Mesenchymal stem cell (in vitro differentiated cells and primary cell): ENCODE measurements around the gene MRPL51.

Experiments
- DNase-seq: peaks from one replicate; pipeline ENCODE4 v3.0.0-alpha.2; 2013
- H2AFZ ChIP-seq: one replicate; pipeline ENCODE4 v1.6.1; 2013; ENCODE audit warnings: low read depth, mild to moderate bottlenecking, control low read depth, inconsistent platforms, low read length, moderate library complexity
- H2AK5ac ChIP-seq: 2 replicates; pipeline ENCODE4 v1.6.1; 2013; ENCODE audit warnings: low read length, moderate library complexity, mild to moderate bottlenecking, inconsistent platforms; ENCODE audit not compliant: severe bottlenecking
- H2BK120ac ChIP-seq: one replicate; pipeline ENCODE4 v1.6.1; 2013; ENCODE audit warnings: low read depth, mild to moderate bottlenecking, inconsistent platforms, low read length, moderate library complexity
- H2BK12ac ChIP-seq, 2 experiments: one replicate each; pipeline ENCODE4 v1.6.1; 2013; ENCODE audit warnings: inconsistent platforms in 2 of 2, low read length in 2 of 2, mild to moderate bottlenecking in 2 of 2, moderate library complexity in 2 of 2, control low read depth in 1 of 2
- H2BK15ac ChIP-seq: one replicate; pipeline ENCODE4 v1.6.1; 2013; ENCODE audit warnings: mild to moderate bottlenecking, low read depth, inconsistent platforms; ENCODE audit not compliant: poor library complexity, severe bottlenecking
- H2BK5ac ChIP-seq: 2 replicates; pipeline ENCODE4 v1.6.1; 2013; ENCODE audit warnings: low read depth, mild to moderate bottlenecking, low read length, control low read depth, inconsistent platforms; ENCODE audit not compliant: poor library complexity, severe bottlenecking
- H3K14ac ChIP-seq, 2 experiments: one replicate each; pipeline ENCODE4 v1.6.1; 2013; ENCODE audit warnings: inconsistent platforms in 2 of 2, low read length in 2 of 2, control low read depth in 1 of 2, mild to moderate bottlenecking in 1 of 2, moderate library complexity in 1 of 2
- H3K18ac ChIP-seq, 2 experiments: one replicate each; pipeline ENCODE4 v1.6.1; 2013; ENCODE audit warnings: inconsistent platforms in 2 of 2, low read length in 2 of 2, control low read depth in 1 of 2, low read depth in 1 of 2, mild to moderate bottlenecking in 1 of 2
- H3K23ac ChIP-seq, 2 experiments: one replicate each; pipeline ENCODE4 v1.6.1; 2013; ENCODE audit warnings: inconsistent platforms in 2 of 2, low read length in 2 of 2, mild to moderate bottlenecking in 2 of 2, moderate library complexity in 2 of 2, control low read depth in 1 of 2
- H3K27ac ChIP-seq: 2 replicates; pipeline ENCODE4 v1.5.1; 2013; ENCODE audit warnings: mild to moderate bottlenecking, moderate library complexity, low read length, control low read depth, inconsistent platforms; ENCODE audit not compliant: poor library complexity, severe bottlenecking
- H3K27me3 ChIP-seq, 2 experiments: 2 replicates each; pipeline versions ENCODE4 v1.6.1 to v1.7.0; 2013; ENCODE audit warnings: low read length in 2 of 2, mild to moderate bottlenecking in 2 of 2, moderate library complexity in 2 of 2, control low read depth in 1 of 2, inconsistent platforms in 1 of 2; ENCODE audit not compliant: control insufficient read depth in 1 of 2, insufficient read depth in 1 of 2
- H3K36me3 ChIP-seq, 2 experiments: 2 replicates each; pipeline versions ENCODE4 v1.6.1 to v1.7.0; 2013; ENCODE audit warnings: low read length in 2 of 2, control low read depth in 1 of 2, inconsistent platforms in 1 of 2, low read depth in 1 of 2, mild to moderate bottlenecking in 1 of 2; ENCODE audit not compliant: insufficient read depth in 2 of 2, control insufficient read depth in 1 of 2
- H3K4ac ChIP-seq, 2 experiments: one replicate each; pipeline ENCODE4 v1.6.1; 2013; ENCODE audit warnings: inconsistent platforms in 2 of 2, low read length in 2 of 2, mild to moderate bottlenecking in 2 of 2, moderate library complexity in 2 of 2, control low read depth in 1 of 2, low read depth in 1 of 2
- H3K4me1 ChIP-seq: 2 replicates; pipeline ENCODE4 v1.6.1; 2013; ENCODE audit warnings: low read depth, low read length, control low read depth; ENCODE audit not compliant: control insufficient read depth, insufficient read depth
- H3K4me2 ChIP-seq: 2 replicates; pipeline ENCODE4 v1.6.1; 2013; ENCODE audit warnings: low read length, mild to moderate bottlenecking, inconsistent platforms; ENCODE audit not compliant: poor library complexity, severe bottlenecking
- H3K4me3 ChIP-seq, 2 experiments: 2 replicates each; pipeline versions ENCODE4 v1.5.1 to v1.7.0; 2013; ENCODE audit warnings: low read length in 2 of 2, mild to moderate bottlenecking in 2 of 2, control low read depth in 1 of 2, low read depth in 1 of 2; ENCODE audit not compliant: insufficient read depth in 1 of 2
- H3K79me1 ChIP-seq: replicated peaks from 2 replicates; pipeline ENCODE4 v1.6.1; 2013; ENCODE audit warnings: mild to moderate bottlenecking, control low read depth, low read length, inconsistent platforms; ENCODE audit not compliant: poor library complexity, severe bottlenecking
- H3K9ac ChIP-seq: 2 replicates; pipeline ENCODE4 v1.7.0; 2013; ENCODE audit warnings: mild to moderate bottlenecking, low read length, moderate library complexity
- H3K9me3 ChIP-seq: 2 replicates; pipeline ENCODE4 v1.7.0; 2013; ENCODE audit warnings: mild to moderate bottlenecking, low read length; ENCODE audit not compliant: control insufficient read depth
- H4K8ac ChIP-seq: one replicate; pipeline ENCODE4 v1.6.1; 2013; ENCODE audit warnings: inconsistent platforms, mild to moderate bottlenecking, low read length, moderate library complexity
- H4K91ac ChIP-seq: one replicate; pipeline ENCODE4 v1.6.1; 2013; ENCODE audit warnings: mild to moderate bottlenecking, low read length, inconsistent platforms
- WGBS: methylation state at CpG from one replicate; pipeline ENCODE4 v1.1.7; 2013; ENCODE audit warnings: mixed read lengths; 5-methylcytosine and 5-hydroxymethylcytosine counted together

The MRPL51 gene

DNA sequence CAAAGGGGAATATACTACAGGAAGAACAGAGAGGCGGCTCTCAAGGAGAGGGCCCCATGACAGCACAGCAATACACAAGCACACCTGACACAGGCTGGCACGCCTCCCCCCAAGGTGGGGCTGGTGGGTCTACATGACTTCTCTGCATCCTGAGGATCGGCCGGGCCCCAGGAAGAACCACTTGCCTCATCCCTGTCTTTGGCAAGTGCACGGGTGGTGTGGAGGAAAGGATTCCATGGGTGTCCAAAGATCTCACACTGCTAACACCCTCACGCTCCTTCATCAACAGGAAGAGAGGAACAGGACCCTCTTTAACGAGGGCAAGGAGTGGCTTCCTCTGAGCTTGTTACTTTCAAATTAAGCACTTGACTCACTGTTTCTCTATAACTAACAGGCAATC is 29.8 kb downstream of the MRPL51 start:
- Histone ChIP-seq H3K14ac (no peak overlapping the region), H3K9me3 (no peaks in the 10 kb centered on the region), H3K36me3 (peaks cover 53 to 80% of the 10 kb centered on the region in 2 experiments), H2BK12ac (no peak overlapping the region), H2BK15ac (no peak overlapping the region), H3K18ac (no peak overlapping the region), H4K8ac (no peak overlapping the region), H3K79me1 (peaks cover 21% of the 10 kb centered on the region), H3K27ac (no peak overlapping the region), H2AK5ac (no peak overlapping the region), H2BK5ac (no peak overlapping the region), H3K4ac (no peak overlapping the region), H3K4me2 (no peak overlapping the region), H3K4me3 (no peak overlapping the region), H2AFZ (no peak overlapping the region), H3K27me3 (no peaks in the 10 kb centered on the region), H3K23ac (no peak overlapping the region), H4K91ac (no peak overlapping the region), H3K9ac (no peak overlapping the region), H3K4me1 (peaks cover 1% of the 10 kb centered on the region), H2BK120ac (no peak overlapping the region)
- 95% methylated on average over 7 of the region's 7 CpGs for WGBS
- DNase-seq, result no peak

DNA sequence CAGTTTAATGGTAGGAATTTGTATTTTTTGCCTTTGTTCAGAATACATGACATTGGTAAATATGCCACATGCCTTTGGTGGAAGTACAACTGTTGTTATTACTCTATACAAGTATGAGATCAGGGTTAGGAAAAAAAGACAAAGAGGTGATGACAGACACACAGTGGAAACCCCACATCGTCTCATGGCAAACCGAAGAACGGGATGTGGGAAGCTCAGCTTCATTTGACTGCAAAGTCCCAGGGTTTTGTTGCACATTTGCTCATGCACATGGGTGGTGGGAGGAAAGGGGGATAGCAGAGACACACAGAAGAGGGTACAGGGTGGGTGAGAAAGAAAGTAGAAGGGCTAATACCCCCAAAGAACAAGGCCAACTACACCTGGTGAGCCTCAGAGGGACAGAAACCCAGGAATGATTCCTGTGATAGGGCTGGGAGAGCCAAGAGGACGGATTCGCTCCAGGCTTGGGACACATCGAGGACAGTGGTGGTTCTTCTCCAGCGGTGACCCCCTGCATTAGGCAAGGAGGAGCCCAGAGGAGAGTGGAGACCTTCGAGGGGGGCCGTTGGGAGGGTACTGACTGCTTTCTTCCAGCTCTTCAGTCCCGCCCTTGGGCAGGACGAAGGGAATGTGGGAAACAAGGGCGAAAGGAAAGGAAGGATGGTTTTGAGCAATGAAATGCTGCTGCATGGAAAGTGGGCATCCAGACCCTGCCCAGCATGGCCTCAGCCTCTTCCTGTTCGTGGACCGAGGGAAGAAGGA is 30.6 kb downstream of the MRPL51 start:
- H3K4me3 ChIP-seq, result no peak overlapping the region
- no peak overlapping the region for H2BK120ac ChIP-seq
- H2AK5ac ChIP-seq, result no peak overlapping the region
- H3K9ac ChIP-seq, result no peak overlapping the region
- H3K36me3 ChIP-seq, result peaks cover 59 to 86% of the 10 kb centered on the region in 2 experiments
- H3K79me1 ChIP-seq, result peaks cover 17% of the 10 kb centered on the region
- no peak overlapping the region for H2BK12ac ChIP-seq
- no peak overlapping the region for H3K4me2 ChIP-seq
- H2AFZ ChIP-seq, result no peak overlapping the region
- no peaks in the 10 kb centered on the region for H3K9me3 ChIP-seq
- H3K27me3 ChIP-seq, result no peaks in the 10 kb centered on the region
- no peak overlapping the region for H3K4ac ChIP-seq
- H3K4me1 ChIP-seq, result peaks cover 2% of the 10 kb centered on the region
- no peak overlapping the region for H3K18ac ChIP-seq
- no peak overlapping the region for H4K91ac ChIP-seq
- no peak overlapping the region for H3K27ac ChIP-seq
- DNase-seq, result no peak
- no peak overlapping the region for H2BK5ac ChIP-seq
- H3K14ac ChIP-seq, result no peak overlapping the region
- 95% methylated on average over 14 of the region's 14 CpGs for WGBS
- no peak overlapping the region for H3K23ac ChIP-seq
- no peak overlapping the region for H4K8ac ChIP-seq
- H2BK15ac ChIP-seq, result no peak overlapping the region

DNA sequence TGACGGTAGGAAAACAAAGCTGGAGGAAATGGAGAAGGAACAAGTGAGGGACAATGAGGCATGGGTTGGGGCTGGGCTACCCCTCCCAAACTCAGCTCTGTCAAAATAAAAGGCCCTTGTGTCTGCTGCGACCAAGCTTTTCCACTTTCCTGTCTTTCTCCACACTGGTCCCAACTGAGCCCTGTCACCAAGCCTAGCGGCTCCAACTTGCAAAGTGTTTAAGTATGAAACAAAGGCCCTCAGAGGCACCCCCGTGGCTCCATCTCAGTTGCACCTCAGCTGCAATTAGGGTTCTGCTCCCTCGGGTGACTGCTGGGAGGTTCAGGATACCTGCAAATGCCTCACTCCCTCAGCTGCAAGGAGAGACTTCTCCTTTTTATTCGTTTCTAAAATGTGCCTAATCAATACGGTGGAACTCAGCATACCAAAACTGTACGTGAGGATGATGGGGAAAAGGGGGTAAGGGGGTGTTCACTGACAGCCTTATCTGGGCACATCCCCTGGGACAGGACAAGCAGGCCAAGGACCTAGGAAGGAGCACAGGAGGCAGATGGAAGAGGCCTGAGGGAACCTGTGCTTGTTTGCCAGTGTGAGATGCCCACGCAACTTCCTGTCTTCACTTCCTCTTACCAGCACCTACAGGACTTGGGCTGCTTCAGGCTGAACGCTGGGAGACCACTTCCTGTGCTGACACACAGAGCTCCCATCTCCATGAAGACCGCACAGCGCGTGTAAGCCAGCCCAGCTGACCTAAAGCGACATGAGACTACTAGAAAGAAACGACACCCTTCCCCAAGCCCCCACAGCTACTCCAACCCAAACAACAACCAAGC is 31.4 kb downstream of the MRPL51 start:
- no peak for DNase-seq
- Histone ChIP-seq H3K4me1 (peaks cover 3% of the 10 kb centered on the region), H3K27ac (no peak overlapping the region), H3K36me3 (peaks cover 62 to 93% of the 10 kb centered on the region in 2 experiments), H3K9ac (no peak overlapping the region), H3K14ac (no peak overlapping the region), H2BK5ac (no peak overlapping the region), H2BK120ac (no peak overlapping the region), H2AK5ac (no peak overlapping the region), H3K18ac (no peak overlapping the region), H3K4ac (no peak overlapping the region), H2AFZ (no peak overlapping the region), H3K4me2 (no peak overlapping the region), H3K9me3 (no peaks in the 10 kb centered on the region), H3K23ac (no peak overlapping the region), H2BK12ac (no peak overlapping the region), H3K27me3 (no peaks in the 10 kb centered on the region), H4K8ac (no peak overlapping the region), H4K91ac (no peak overlapping the region), H2BK15ac (no peak overlapping the region), H3K4me3 (no peak overlapping the region), H3K79me1 (peaks cover 16% of the 10 kb centered on the region)
- 88% methylated on average over 11 of the region's 15 CpGs for WGBS

DNA sequence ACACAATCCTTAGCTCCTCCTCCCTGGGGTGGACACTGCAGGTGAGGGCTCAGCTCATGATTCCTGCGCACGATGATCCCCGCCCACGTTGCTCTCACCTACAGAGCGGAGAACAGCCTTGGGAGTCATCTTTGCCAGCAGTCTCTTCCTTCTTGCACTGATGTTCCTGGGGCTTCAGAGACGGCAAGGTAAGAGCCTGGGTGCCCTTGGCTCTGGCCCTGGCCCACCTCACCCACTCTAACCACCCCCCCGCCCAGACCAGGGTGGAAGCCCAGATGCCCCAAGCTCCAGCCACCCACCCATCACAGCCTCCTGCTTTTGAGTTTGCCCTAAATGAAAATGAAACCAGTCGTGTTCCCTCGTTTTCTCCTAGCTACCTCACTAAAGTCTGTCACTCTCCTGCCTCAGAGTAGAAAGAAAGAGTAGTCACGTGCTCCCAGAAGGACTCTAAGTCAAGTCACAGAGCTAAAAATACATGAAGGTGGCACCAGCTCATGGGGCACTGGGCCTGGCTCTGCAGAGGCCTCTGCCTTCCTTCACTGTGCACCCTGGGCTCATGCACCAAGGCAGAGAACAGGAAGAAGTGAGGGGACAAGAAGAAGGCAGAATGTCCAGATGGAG is 32.2 kb downstream of the MRPL51 start:
- 92% methylated on average over 10 of the region's 10 CpGs for WGBS
- no peak overlapping the region for H2BK15ac ChIP-seq
- H3K14ac ChIP-seq, result no peak overlapping the region
- peaks cover 58 to 85% of the 10 kb centered on the region in 2 experiments for H3K36me3 ChIP-seq
- no peak for DNase-seq
- no peak overlapping the region for H2BK5ac ChIP-seq
- H3K79me1 ChIP-seq, result peaks cover 11% of the 10 kb centered on the region
- H3K18ac ChIP-seq, result no peak overlapping the region
- H3K9ac ChIP-seq, result no peak overlapping the region
- no peak overlapping the region for H2AK5ac ChIP-seq
- no peak overlapping the region for H3K4me3 ChIP-seq
- H3K4me1 ChIP-seq, result peaks cover 3% of the 10 kb centered on the region
- no peaks in the 10 kb centered on the region for H3K9me3 ChIP-seq
- no peak overlapping the region for H4K8ac ChIP-seq
- H2BK12ac ChIP-seq, result no peak overlapping the region
- H3K4ac ChIP-seq, result no peak overlapping the region
- H2AFZ ChIP-seq, result no peak overlapping the region
- no peak overlapping the region for H3K27ac ChIP-seq
- H3K27me3 ChIP-seq, result no peaks in the 10 kb centered on the region
- H2BK120ac ChIP-seq, result no peak overlapping the region
- no peak overlapping the region for H3K4me2 ChIP-seq
- no peak overlapping the region for H4K91ac ChIP-seq
- H3K23ac ChIP-seq, result no peak overlapping the region
